NCI-H226 (cell line): ENCODE data around the gene GRM5.

Source experiments
- DNase-seq: peaks from one replicate; pipeline ENCODE4 v3.0.0-alpha.2; 2015

GRM5 gene

DNA sequence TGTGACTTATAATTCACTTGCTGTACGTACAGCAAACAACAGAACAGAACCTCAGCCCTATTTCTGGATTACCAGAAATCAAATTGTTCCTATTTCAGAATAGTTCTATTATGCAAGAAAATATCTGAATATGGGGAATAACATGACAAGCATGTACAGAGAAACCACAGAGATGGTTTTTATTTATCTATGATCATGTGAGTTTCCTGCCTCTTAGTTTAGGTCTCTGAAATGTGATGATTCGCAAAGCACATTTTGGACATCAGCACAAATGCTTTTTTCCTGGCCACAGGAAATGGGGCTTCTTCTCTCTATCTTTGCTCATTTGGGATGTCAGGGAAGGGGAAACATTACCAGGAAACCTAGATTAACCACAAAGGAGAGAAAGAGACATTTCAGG is 461.5 kb downstream of the GRM5 start:
- DNase-seq = peak; percentile 4

- DNase-seq = no peak
Measured at GRCh38 chr11:88603091-88603867, 462.5 kb downstream of the GRM5 start.

- DNase-seq = no peak
Measured at GRCh38 chr11:88597387-88597786, 468.4 kb downstream of the GRM5 start.

DNA sequence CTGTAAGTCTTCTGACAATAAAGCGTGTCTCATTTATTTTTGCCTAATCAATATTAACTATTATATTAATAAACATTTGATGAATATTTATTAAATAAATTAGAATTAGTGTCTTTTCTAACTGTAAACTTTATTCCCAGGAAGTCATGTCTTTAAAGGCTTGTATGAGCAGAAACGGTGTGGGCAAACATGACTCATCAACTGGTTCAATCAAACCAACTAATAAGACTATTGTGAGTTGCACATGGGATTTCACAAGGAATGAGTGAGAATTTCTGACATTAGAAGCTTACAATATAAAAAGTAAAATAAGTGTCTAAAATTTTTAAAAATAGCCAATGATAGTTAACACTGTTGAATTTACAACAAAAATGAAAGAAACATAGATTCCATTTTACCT is 469.0 kb downstream of the GRM5 start:
- no peak for DNase-seq

DNA sequence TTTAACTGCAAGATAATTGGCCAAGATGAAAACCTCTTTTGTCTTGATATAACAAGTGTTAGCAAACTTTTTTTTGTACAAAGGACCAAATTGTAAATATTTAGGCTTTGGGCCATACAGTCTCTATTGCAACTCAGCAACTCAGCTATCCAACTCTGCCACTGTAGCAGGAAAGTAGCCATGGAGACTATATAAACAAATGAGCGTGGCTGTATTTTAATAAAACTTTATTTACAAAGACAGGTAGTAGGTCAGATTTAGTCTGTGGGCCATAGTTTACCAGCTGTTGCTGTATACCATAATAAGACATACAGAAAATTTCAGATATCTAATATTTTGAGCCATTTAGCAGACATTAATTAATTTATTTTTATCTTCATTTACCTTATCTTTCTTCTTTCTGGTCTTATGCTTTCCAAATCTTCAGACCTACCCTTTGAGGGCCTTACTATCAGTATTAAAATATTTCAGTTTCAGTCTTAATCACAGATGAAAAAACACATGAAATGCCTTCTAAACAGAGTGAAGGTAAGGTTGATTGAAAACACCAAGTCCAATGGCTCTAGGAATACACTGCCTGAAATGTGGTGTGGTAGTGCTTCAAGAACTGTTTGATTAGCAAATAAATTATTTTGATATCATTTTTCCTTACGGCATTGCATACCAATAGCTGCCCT is 471.4 kb downstream of the GRM5 start:
- DNase-seq = no peak

- DNase-seq = no peak
Measured at GRCh38 chr11:88590361-88590760, 475.4 kb downstream of the GRM5 start.

- no peak for DNase-seq
Measured at GRCh38 chr11:88583251-88583650, 482.5 kb downstream of the GRM5 start.

DNA sequence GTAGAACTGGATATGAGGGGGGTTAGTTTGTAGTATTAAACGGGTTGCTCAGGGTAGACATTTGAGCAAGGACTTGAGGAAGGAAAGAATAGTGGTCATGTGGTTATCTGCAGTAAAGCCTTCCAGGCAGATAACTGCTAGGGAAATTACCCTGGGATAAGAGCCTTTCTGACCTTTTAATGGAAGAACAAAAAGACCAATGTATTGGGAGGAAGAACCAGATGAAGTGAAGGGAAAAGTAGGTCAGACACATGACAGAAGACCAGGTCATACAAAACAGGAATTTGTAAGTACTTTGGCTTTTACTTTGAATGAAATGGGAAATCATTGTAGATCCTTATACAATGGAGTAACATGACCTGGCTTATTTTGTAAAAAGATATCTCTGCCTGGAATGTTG is 486.3 kb downstream of the GRM5 start:
- DNase-seq = no peak

- no peak for DNase-seq
Measured at GRCh38 chr11:88576741-88577140, 489.0 kb downstream of the GRM5 start.

- DNase-seq = no peak
Measured at GRCh38 chr11:88575916-88576315, 489.9 kb downstream of the GRM5 start.

GRCh38 chr11:88569342-88569741 is 496.4 kb downstream of the GRM5 start:
- DNase-seq = no peak

DNA sequence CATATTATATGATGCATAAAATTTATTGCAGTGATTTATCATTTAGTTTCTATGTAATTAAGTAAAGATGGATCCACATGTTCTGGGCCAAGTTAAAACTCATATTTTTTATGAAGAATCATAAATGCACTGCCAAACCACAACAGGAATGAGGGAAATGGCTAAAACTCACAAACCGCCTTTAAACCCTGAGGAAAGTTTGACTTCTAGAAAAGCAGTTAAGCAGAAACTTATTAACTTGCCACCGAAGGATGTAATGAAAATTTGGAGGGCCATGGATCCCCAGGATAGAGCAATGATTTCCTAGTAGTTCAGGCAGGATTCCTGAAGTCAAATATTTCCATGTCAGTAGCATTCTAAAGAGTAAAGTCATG is 510.0 kb downstream of the GRM5 start:
- DNase-seq = no peak

- peak; percentile 93 for DNase-seq
Measured at GRCh38 chr11:88555018-88555828, 510.6 kb downstream of the GRM5 start.

GRCh38 chr11:88553204-88553603 is 512.6 kb downstream of the GRM5 start:
- DNase-seq = no peak

GRCh38 chr11:88552379-88553062 is 513.3 kb downstream of the GRM5 start:
- peak; percentile 34 for DNase-seq

- no peak for DNase-seq
Measured at GRCh38 chr11:88544656-88545280, 521.0 kb downstream of the GRM5 start.

GRCh38 chr11:88543902-88544655 is 521.7 kb downstream of the GRM5 start:
- peak; percentile 71 for DNase-seq

GRCh38 chr11:88541006-88541405 is 524.8 kb downstream of the GRM5 start:
- DNase-seq = no peak

DNA sequence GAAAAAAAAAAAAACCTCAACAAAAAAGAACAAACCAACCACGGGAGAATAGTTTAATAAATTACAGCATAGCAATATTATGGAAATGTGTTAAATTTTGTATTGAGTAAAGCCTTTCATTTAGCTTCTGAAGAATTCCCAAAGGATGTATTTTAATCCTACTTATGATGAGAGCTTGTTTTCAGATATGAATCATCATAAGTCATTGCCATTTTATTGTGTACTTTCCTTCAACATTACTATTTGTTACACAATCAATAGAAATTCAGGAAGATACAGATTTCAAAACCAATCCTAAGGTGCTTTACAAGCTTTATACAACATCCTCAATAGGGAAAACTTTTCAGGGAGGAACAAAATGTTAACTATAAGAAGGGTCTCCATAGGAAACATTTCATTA is 527.7 kb downstream of the GRM5 start:
- DNase-seq = peak; percentile 30

GRCh38 chr11:88537613-88538012 is 528.2 kb downstream of the GRM5 start:
- DNase-seq = no peak

GRCh38 chr11:88536616-88537265 is 529.0 kb downstream of the GRM5 start:
- DNase-seq = no peak
